GM23338 (cell line): ENCODE results near the gene STAMBPL1. TPM values are rescaled to one million over a fixed set of nuclear protein-coding genes. Genes with fewer than 3 reads are reported as not detected.

Source experiments
- ATAC-seq: fragments of 200-7000 bp; cut with Tn5 transposase; 3 replicates; pipeline ENCODE4 v1.9.1; 2020
- DNase-seq: peaks from one replicate; pipeline ENCODE4 v3.0.0-alpha.2; 2015; ENCODE audit warnings: low spot score
- H2AFZ ChIP-seq: fragments of 200-600 bp; sonication (generic); 2 replicates; pipeline ENCODE4 v1.8.0; 2016; ENCODE audit warnings: antibody characterized with exemption, mild to moderate bottlenecking, moderate library complexity
- H3F3A ChIP-seq: fragments of 200-600 bp; sonication (generic); replicated peaks from 2 replicates; pipeline ENCODE4 v1.8.0; 2017; ENCODE audit warnings: antibody characterized with exemption, mixed run types, low read depth
- H3K27ac ChIP-seq: fragments of 200-600 bp; sonication (generic); 2 replicates; pipeline ENCODE4 v1.6.1; 2016; ENCODE audit warnings: low read depth
- H3K27me3 ChIP-seq: fragments of 200-600 bp; sonication (generic); 2 replicates; pipeline ENCODE4 v1.8.0; 2016; ENCODE audit warnings: mild to moderate bottlenecking, mixed run types, moderate library complexity; ENCODE audit not compliant: insufficient read depth
- H3K36me3 ChIP-seq: fragments of 200-600 bp; sonication (generic); 2 replicates; pipeline ENCODE4 v1.8.0; 2016; ENCODE audit warnings: mild to moderate bottlenecking; ENCODE audit not compliant: insufficient read depth
- H3K4me1 ChIP-seq: fragments of 200-600 bp; sonication (generic); 2 replicates; pipeline ENCODE4 v1.8.0; 2016; ENCODE audit warnings: mild to moderate bottlenecking, moderate library complexity; ENCODE audit not compliant: insufficient read depth
- H3K4me2 ChIP-seq: fragments of 200-600 bp; sonication (generic); 2 replicates; pipeline ENCODE4 v1.7.1; 2017; ENCODE audit warnings: mixed run types
- H3K4me3 ChIP-seq: fragments of 200-600 bp; sonication (generic); 2 replicates; pipeline ENCODE4 v1.6.1; 2016; ENCODE audit warnings: mixed run types
- H3K79me2 ChIP-seq: fragments of 200-600 bp; sonication (generic); replicated peaks from 2 replicates; pipeline ENCODE4 v1.8.0; 2017; ENCODE audit warnings: mild to moderate bottlenecking; ENCODE audit not compliant: insufficient read depth
- H3K9me2 ChIP-seq: fragments of 200-600 bp; sonication (generic); 2 replicates; pipeline ENCODE4 v1.8.0; 2017; ENCODE audit not compliant: insufficient read depth
- H4K20me1 ChIP-seq: fragments of 200-600 bp; sonication (generic); replicated peaks from 2 replicates; pipeline ENCODE4 v1.8.0; 2017; ENCODE audit warnings: mild to moderate bottlenecking; ENCODE audit not compliant: insufficient read depth
- H3K27ac Mint-ChIP-seq: 2 replicates; pipeline ENCODE4 v1.8.0; 2020; ENCODE audit warnings: inconsistent platforms, mild to moderate bottlenecking, moderate library complexity, mixed read lengths
- H3K27me3 Mint-ChIP-seq: 3 replicates; pipeline ENCODE4 v1.8.0; 2022; ENCODE audit warnings: low read depth, mild to moderate bottlenecking, moderate library complexity, mixed read lengths, inconsistent platforms; ENCODE audit not compliant: insufficient read depth, poor library complexity
- H3K36me3 Mint-ChIP-seq: 3 replicates; pipeline ENCODE4 v1.8.0; 2021; ENCODE audit warnings: low read depth, mild to moderate bottlenecking, inconsistent platforms, moderate library complexity, mixed read lengths
- H3K4me1 Mint-ChIP-seq: 3 replicates; pipeline ENCODE4 v1.8.0; 2020; ENCODE audit warnings: mild to moderate bottlenecking, inconsistent platforms, mixed read lengths
- H3K4me3 Mint-ChIP-seq: 3 replicates; pipeline ENCODE4 v1.8.0; 2021; ENCODE audit warnings: moderate library complexity, mild to moderate bottlenecking, inconsistent platforms, mixed read lengths
- H3K9me3 Mint-ChIP-seq: 3 replicates; pipeline ENCODE4 v1.8.0; 2020; ENCODE audit warnings: moderate library complexity, mild to moderate bottlenecking, inconsistent platforms, mixed read lengths
- CREB1 ChIP-seq: fragments of 250-450 bp; sonication (Bioruptor Pico); IDR thresholded peaks from 2 replicates; pipeline ENCODE4 v1.5.0; 2020; ENCODE audit warnings: low read depth, mild to moderate bottlenecking, moderate library complexity
- EZH2 ChIP-seq: fragments of 200-600 bp; sonication (generic); IDR thresholded peaks from one replicate; pipeline ENCODE4 v1.8.0; 2017; ENCODE audit warnings: antibody characterized with exemption, mild to moderate bottlenecking, low read depth; ENCODE audit not compliant: unreplicated experiment
- EZH2phosphoT487 ChIP-seq: fragments of 200-600 bp; sonication (generic); IDR thresholded peaks from one replicate; pipeline ENCODE4 v1.8.1; 2018; ENCODE audit warnings: antibody characterized with exemption; ENCODE audit not compliant: unreplicated experiment
- JUNB ChIP-seq: IDR thresholded peaks from one replicate; pipeline ENCODE4 v1.6.1; 2016; ENCODE audit warnings: antibody characterized with exemption; ENCODE audit not compliant: unreplicated experiment
- NANOG ChIP-seq: IDR thresholded peaks from 2 replicates; pipeline ENCODE4 v1.6.1; 2016; ENCODE audit warnings: antibody characterized with exemption, borderline replicate concordance
- POLR2AphosphoS5 ChIP-seq: IDR thresholded peaks from 2 replicates; pipeline ENCODE4 v1.6.1; 2016; ENCODE audit warnings: antibody characterized with exemption, low read depth
- STAT1 ChIP-seq: IDR thresholded peaks from one replicate; pipeline ENCODE4 v1.6.1; 2016; ENCODE audit warnings: antibody characterized with exemption; ENCODE audit not compliant: unreplicated experiment
- ZNF114 ChIP-seq: fragments of 250-450 bp; sonication (Bioruptor Pico); IDR thresholded peaks from 2 replicates; pipeline ENCODE4 v1.5.0; 2020; ENCODE audit warnings: mild to moderate bottlenecking, moderate library complexity
- ZNF331 ChIP-seq: fragments of 250-450 bp; sonication (Bioruptor Pico); IDR thresholded peaks from 2 replicates; pipeline ENCODE4 v1.5.0; 2020; ENCODE audit warnings: low read depth, mild to moderate bottlenecking, moderate library complexity
- polyA plus RNA-seq: library from polyadenylated mRNA; unstranded; fragments of >200 nt; fragmentation: Nextera tagmentation; extraction: Ambion mirVana; gene quantifications from 2 replicates; pipeline ENCODE4 v1.2.1, GENCODE V29; 2016
- total RNA-seq: library from RNA; depleted of rRNA; stranded (reverse); fragments of >200 nt; shearing (Covaris generic); gene quantifications from 2 replicates; pipeline ENCODE4 v1.2.3, GENCODE V29; 2014
- TF ChIP-seq, protein P1 (sequence below): IDR thresholded peaks from one replicate; pipeline ENCODE4 v1.6.1; 2018; ENCODE audit warnings: antibody characterized with exemption; ENCODE audit not compliant: unreplicated experiment
- TF ChIP-seq, protein P2 (sequence below): fragments of 250-450 bp; sonication (Bioruptor Pico); IDR thresholded peaks from 2 replicates; pipeline ENCODE4 v1.5.0; 2020; ENCODE audit warnings: mild to moderate bottlenecking, moderate library complexity
- TF ChIP-seq, protein P3 (sequence below), 2 experiments: fragments of 200-600 bp in 1 of 2; sonication (generic) in 1 of 2; conservative IDR thresholded peaks; 2 replicates each; pipeline versions ENCODE4 v1.5.1 to v1.6.1; 2016 to 2017; ENCODE audit warnings: antibody characterized with exemption in 2 of 2, low read depth in 2 of 2, mild to moderate bottlenecking in 2 of 2, moderate library complexity in 1 of 2
- TF ChIP-seq, protein P4 (sequence below): IDR thresholded peaks from 2 replicates; pipeline ENCODE4 v1.6.1; 2016; ENCODE audit warnings: antibody characterized with exemption

STAMBPL1 gene
- total and polyA plus RNA-seq, 2 experiments from 2014 or later, result 2.5 to 11.5 TPM

DNA sequence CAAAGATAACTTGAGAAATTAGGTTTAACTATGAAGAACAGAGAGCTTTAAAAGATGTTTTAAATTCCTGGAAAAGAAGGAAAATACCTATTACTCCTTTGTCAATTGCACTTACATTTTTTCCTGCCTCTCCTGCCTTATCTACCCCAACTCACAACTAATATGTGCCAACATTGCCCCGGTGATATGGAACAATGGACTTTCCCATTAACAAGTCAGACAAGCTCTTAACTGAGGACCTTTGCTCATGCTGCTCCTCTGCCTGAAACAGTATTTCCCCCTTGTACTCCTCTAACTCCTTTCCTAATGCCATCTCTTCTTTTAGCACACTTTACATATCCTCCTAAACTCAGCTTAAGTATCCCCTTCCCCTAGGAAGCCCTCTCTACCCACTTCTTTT is 77.3 kb downstream of the STAMBPL1 start:
- Histone ChIP-seq H3K9me2 (no peaks in the 10 kb centered on the region), H3F3A (no peaks in the 10 kb centered on the region), H3K36me3 (no peaks in the 10 kb centered on the region), H3K4me1 (no peaks in the 10 kb centered on the region), H3K27ac (no peak overlapping the region), H3K79me2 (no peaks in the 10 kb centered on the region), H3K4me2 (no peak overlapping the region), H3K27me3 (no peaks in the 10 kb centered on the region), H3K4me3 (no peak overlapping the region), H2AFZ (no peak overlapping the region), H4K20me1 (no peaks in the 10 kb centered on the region)
- H3K9me3 Mint-ChIP-seq, result no peaks in the 10 kb centered on the region
- H3K4me3 Mint-ChIP-seq, result no peak overlapping the region
- no peak for ATAC-seq
- H3K4me1 Mint-ChIP-seq, result no peaks in the 10 kb centered on the region
- H3K27me3 Mint-ChIP-seq, result no peaks in the 10 kb centered on the region
- no peak for TF ChIP-seq CREB1 (CRISPR knock-in tag)
- TF ChIP-seq, protein P1, sequence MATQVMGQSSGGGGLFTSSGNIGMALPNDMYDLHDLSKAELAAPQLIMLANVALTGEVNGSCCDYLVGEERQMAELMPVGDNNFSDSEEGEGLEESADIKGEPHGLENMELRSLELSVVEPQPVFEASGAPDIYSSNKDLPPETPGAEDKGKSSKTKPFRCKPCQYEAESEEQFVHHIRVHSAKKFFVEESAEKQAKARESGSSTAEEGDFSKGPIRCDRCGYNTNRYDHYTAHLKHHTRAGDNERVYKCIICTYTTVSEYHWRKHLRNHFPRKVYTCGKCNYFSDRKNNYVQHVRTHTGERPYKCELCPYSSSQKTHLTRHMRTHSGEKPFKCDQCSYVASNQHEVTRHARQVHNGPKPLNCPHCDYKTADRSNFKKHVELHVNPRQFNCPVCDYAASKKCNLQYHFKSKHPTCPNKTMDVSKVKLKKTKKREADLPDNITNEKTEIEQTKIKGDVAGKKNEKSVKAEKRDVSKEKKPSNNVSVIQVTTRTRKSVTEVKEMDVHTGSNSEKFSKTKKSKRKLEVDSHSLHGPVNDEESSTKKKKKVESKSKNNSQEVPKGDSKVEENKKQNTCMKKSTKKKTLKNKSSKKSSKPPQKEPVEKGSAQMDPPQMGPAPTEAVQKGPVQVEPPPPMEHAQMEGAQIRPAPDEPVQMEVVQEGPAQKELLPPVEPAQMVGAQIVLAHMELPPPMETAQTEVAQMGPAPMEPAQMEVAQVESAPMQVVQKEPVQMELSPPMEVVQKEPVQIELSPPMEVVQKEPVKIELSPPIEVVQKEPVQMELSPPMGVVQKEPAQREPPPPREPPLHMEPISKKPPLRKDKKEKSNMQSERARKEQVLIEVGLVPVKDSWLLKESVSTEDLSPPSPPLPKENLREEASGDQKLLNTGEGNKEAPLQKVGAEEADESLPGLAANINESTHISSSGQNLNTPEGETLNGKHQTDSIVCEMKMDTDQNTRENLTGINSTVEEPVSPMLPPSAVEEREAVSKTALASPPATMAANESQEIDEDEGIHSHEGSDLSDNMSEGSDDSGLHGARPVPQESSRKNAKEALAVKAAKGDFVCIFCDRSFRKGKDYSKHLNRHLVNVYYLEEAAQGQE, result no peak
- TF ChIP-seq JUNB, result no peak
- TF ChIP-seq ZNF114, result no peak
- TF ChIP-seq EZH2, result no peak
- TF ChIP-seq, protein P2, sequence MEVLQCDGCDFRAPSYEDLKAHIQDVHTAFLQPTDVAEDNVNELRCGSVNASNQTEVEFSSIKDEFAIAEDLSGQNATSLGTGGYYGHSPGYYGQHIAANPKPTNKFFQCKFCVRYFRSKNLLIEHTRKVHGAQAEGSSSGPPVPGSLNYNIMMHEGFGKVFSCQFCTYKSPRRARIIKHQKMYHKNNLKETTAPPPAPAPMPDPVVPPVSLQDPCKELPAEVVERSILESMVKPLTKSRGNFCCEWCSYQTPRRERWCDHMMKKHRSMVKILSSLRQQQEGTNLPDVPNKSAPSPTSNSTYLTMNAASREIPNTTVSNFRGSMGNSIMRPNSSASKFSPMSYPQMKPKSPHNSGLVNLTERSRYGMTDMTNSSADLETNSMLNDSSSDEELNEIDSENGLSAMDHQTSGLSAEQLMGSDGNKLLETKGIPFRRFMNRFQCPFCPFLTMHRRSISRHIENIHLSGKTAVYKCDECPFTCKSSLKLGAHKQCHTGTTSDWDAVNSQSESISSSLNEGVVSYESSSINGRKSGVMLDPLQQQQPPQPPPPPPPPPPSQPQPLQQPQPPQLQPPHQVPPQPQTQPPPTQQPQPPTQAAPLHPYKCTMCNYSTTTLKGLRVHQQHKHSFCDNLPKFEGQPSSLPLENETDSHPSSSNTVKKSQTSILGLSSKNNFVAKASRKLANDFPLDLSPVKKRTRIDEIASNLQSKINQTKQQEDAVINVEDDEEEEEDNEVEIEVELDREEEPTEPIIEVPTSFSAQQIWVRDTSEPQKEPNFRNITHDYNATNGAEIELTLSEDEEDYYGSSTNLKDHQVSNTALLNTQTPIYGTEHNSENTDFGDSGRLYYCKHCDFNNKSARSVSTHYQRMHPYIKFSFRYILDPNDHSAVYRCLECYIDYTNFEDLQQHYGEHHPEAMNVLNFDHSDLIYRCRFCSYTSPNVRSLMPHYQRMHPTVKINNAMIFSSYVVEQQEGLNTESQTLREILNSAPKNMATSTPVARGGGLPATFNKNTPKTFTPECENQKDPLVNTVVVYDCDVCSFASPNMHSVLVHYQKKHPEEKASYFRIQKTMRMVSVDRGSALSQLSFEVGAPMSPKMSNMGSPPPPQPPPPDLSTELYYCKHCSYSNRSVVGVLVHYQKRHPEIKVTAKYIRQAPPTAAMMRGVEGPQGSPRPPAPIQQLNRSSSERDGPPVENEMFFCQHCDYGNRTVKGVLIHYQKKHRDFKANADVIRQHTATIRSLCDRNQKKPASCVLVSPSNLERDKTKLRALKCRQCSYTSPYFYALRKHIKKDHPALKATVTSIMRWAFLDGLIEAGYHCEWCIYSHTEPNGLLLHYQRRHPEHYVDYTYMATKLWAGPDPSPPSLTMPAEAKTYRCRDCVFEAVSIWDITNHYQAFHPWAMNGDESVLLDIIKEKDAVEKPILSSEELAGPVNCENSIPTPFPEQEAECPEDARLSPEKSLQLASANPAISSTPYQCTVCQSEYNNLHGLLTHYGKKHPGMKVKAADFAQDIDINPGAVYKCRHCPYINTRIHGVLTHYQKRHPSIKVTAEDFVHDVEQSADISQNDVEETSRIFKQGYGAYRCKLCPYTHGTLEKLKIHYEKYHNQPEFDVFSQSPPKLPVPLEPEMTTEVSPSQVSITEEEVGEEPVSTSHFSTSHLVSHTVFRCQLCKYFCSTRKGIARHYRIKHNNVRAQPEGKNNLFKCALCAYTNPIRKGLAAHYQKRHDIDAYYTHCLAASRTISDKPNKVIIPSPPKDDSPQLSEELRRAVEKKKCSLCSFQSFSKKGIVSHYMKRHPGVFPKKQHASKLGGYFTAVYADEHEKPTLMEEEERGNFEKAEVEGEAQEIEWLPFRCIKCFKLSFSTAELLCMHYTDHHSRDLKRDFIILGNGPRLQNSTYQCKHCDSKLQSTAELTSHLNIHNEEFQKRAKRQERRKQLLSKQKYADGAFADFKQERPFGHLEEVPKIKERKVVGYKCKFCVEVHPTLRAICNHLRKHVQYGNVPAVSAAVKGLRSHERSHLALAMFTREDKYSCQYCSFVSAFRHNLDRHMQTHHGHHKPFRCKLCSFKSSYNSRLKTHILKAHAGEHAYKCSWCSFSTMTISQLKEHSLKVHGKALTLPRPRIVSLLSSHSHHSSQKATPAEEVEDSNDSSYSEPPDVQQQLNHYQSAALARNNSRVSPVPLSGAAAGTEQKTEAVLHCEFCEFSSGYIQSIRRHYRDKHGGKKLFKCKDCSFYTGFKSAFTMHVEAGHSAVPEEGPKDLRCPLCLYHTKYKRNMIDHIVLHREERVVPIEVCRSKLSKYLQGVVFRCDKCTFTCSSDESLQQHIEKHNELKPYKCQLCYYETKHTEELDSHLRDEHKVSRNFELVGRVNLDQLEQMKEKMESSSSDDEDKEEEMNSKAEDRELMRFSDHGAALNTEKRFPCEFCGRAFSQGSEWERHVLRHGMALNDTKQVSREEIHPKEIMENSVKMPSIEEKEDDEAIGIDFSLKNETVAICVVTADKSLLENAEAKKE, result no peak
- TF ChIP-seq, protein P3, sequence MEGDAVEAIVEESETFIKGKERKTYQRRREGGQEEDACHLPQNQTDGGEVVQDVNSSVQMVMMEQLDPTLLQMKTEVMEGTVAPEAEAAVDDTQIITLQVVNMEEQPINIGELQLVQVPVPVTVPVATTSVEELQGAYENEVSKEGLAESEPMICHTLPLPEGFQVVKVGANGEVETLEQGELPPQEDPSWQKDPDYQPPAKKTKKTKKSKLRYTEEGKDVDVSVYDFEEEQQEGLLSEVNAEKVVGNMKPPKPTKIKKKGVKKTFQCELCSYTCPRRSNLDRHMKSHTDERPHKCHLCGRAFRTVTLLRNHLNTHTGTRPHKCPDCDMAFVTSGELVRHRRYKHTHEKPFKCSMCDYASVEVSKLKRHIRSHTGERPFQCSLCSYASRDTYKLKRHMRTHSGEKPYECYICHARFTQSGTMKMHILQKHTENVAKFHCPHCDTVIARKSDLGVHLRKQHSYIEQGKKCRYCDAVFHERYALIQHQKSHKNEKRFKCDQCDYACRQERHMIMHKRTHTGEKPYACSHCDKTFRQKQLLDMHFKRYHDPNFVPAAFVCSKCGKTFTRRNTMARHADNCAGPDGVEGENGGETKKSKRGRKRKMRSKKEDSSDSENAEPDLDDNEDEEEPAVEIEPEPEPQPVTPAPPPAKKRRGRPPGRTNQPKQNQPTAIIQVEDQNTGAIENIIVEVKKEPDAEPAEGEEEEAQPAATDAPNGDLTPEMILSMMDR (conservative IDR thresholded peaks at IDR 0.05; ENCODE audit: low read depth in 2 of 2), result no peak
- no peak for TF ChIP-seq STAT1
- TF ChIP-seq ZNF331 (CRISPR knock-in tag), result no peak
- TF ChIP-seq, protein P4, sequence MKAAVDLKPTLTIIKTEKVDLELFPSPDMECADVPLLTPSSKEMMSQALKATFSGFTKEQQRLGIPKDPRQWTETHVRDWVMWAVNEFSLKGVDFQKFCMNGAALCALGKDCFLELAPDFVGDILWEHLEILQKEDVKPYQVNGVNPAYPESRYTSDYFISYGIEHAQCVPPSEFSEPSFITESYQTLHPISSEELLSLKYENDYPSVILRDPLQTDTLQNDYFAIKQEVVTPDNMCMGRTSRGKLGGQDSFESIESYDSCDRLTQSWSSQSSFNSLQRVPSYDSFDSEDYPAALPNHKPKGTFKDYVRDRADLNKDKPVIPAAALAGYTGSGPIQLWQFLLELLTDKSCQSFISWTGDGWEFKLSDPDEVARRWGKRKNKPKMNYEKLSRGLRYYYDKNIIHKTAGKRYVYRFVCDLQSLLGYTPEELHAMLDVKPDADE, result no peak
- TF ChIP-seq NANOG, result no peak
- no peak for TF ChIP-seq EZH2phosphoT487
- no peak for TF ChIP-seq POLR2AphosphoS5
- no peak for DNase-seq
- no peak overlapping the region for H3K27ac Mint-ChIP-seq
- H3K36me3 Mint-ChIP-seq, result no peaks in the 10 kb centered on the region
